OCI-LY7 (cell line): ENCODE data around the gene PDE11A.

Source experiments
- CTCF ChIP-seq: fragments of 200-600 bp; sonication (generic); conservative IDR thresholded peaks from 2 replicates; pipeline ENCODE4 v1.5.1; 2014; ENCODE audit warnings: mild to moderate bottlenecking, antibody characterized with exemption, low read length, moderate library complexity, mixed read lengths
- EZH2phosphoT487 ChIP-seq: fragments of 200-600 bp; sonication (generic); IDR thresholded peaks from 2 replicates; pipeline ENCODE4 v1.6.1; 2018; ENCODE audit warnings: low read depth, borderline replicate concordance, mild to moderate bottlenecking, mixed run types, antibody characterized with exemption, low read length, moderate library complexity, mixed read lengths

DNA sequence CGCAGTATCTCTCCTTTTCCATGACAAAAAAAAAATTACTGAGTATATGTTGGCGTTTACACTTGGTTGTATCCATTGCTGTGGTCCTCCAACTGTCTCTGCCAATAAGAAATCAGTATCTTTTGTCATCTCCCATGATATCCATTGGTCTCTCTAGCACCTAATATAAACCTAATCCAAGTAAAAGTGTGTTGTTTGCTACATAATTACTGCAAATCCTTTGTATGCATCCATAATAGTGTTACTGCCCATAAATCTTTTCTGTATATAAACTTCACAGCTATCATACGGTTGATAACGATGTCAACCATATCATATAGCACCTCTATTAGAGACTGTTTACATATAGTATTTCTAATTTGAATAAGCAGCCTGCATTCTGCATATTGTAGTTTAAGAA, 453.1 kb downstream of the PDE11A start:
- no peak for TF ChIP-seq CTCF
- TF ChIP-seq EZH2phosphoT487, result no peak
